Activated CD4-positive, alpha-beta T cell treated with anti-CD3 and anti-CD28 coated beads for 24 hours (primary cell): ENCODE data around the gene STON2.
"Not testable (repeated sequence)": the region's sequence is repeated elsewhere in the genome, so short reads cannot be mapped to it uniquely, and the experiment has no call there.

Experiments used
- DNase-seq, 2 donors: peaks; one replicate each; pipeline ENCODE4 v3.0.0-alpha.2; 2020; ENCODE audit warnings: low read depth in 2 of 2

STON2 gene

DNA sequence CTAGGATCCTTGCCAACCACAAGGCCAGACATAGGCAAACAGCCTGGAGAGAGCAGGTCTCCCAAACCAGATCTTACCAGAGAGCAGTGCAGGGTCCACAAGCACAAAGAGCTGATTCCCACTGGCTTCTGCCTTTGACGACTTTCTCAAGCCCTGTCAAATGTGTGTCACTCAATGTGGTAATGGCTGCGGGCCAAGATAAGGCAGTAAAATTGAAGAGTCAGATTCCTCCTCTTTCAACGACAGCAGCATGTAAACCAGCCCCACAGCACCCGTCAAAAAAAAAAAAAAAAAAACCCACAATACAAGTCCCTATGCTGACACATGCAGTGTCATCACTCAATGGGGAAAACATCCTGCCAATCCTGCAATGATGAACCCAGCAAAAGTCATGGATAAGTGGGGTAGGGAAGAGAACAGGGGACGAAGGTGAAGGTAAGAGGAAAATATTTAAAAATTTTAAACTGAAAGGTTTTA is at the start of gene STON2:
Gene STON2, minus strand, starts transcription at position 123 of the 477 bp plus-strand sequence. CDS start 1,942 bp downstream, outside the sequence.
- DNase-seq: no peak

- no peak for DNase-seq
Measured at GRCh38 chr14:81449576-81449975, 49.5 kb upstream of the STON2 start.

GRCh38 chr14:81449114-81449513 is 49.0 kb upstream of the STON2 start:
- no peak for DNase-seq

GRCh38 chr14:81447021-81447764 is 47.1 kb upstream of the STON2 start:
- DNase-seq: no peak

GRCh38 chr14:81446279-81447007 is 46.3 kb upstream of the STON2 start:
- no peak for DNase-seq

DNA sequence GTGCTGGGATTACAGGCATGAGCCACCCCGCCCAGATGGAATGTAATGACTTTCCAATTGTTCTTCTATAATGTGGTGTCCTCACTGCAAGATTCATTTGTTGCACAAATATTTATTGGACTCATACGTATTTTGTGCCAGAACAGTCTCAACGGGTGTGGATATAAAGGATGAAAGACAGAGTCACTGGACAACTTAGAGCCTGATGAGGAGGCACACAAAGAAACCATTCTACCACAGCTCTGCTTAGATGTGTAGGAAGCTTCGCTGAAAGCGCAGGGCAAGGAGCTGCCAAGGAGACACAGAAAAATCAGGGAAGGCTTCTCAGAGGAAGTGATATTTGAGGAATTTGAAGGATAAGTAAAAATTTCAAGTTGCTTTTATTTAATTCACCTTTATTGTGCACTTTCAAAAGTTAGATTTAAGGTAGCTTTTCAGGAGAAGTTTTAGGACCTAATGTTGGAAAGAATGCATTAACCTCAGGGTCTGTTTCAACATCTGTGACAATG is 41.6 kb upstream of the STON2 start:
- DNase-seq: no peak

- no peak for DNase-seq
Measured at GRCh38 chr14:81440041-81440440, 39.9 kb upstream of the STON2 start.

GRCh38 chr14:81437244-81437643 is 37.1 kb upstream of the STON2 start:
- no peak for DNase-seq

DNA sequence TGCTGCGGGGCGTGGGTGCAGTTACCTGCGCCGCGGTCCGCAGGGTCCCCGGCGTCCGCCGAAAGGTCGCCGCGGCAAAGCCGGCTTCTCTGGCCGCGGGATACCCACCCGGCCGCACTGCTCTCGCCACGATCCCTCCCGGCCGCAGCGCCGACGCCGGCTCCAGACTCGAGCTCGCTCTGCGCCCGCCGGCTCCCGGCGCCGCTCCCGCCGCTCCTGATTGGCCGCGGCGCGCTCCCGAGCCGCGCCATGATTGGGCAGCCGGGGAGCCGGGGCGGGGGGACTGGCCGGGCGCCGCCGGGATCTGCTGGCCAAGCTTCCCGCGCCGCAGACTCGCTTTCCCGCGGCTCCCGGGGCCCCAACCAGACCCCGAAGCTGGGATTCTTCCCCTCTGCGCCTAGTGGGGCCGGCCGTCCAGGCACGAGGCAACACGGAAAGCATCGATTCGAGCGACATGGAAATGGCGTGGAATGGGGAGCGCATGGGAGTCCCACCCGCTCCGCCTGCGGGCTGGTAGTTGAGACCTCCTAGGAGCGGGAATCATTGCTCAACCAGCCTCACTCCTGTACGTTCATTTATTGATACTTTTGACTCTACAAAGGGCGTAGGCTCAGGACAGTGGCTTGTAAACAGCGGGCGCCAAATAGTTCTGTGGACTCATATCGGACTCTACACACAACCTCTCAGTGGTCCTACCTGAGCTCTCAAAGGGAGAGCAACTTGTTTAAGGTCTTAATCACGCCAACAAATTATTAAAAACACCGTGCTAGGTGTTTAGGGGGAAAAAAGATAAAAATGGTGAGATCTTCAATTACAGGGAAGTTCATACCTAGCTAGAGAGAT is 36.4 kb upstream of the STON2 start:
- DNase-seq: peak; percentile 18 to 38

- peak in 1 of 2 donors; percentile 4 for DNase-seq
Measured at GRCh38 chr14:81435391-81436295, 35.5 kb upstream of the STON2 start.

DNA sequence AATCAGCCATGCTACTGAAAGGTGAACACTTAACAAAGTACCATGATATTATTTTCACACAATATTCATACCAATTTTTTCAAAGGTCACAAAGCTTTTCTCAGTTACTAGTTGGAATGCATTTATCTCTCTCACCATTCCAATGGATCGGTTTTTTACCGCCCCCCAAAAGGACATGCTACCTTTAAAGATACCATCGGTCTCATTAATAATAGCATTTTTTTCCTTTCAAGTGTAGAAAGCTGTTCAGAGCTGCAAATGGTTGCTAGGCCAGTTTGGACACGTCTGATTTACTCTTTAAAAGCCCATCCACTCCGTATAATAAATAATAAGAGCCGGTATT is 34.9 kb upstream of the STON2 start:
- DNase-seq: no peak

DNA sequence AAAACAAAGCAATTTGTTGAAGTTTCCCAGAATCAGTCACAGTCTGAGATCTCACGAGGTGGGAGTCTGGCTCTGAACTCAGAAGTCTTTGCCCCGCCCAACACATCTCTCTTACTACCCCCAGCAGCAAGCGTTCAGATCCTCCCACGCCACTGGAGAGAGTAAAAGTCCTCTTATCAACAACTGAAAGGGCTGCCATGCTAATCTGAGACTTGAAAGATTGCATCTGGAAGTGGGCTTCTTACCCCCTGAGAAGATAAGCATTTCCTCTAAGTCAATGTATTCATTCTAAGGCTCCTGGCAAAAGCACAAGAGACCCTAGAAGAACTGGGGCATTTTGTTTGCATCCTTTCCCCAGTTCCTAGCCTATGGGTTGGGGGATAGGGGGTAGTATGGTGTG is 34.1 kb upstream of the STON2 start:
- no peak for DNase-seq

- no peak for DNase-seq
Measured at GRCh38 chr14:81433378-81433777, 33.3 kb upstream of the STON2 start.

GRCh38 chr14:81432219-81432661 is 32.1 kb upstream of the STON2 start:
- DNase-seq: no peak

GRCh38 chr14:81430235-81430634 is 30.1 kb upstream of the STON2 start:
- no peak for DNase-seq

GRCh38 chr14:81429749-81430148 is 29.6 kb upstream of the STON2 start:
- DNase-seq: not testable (repeated sequence)

DNA sequence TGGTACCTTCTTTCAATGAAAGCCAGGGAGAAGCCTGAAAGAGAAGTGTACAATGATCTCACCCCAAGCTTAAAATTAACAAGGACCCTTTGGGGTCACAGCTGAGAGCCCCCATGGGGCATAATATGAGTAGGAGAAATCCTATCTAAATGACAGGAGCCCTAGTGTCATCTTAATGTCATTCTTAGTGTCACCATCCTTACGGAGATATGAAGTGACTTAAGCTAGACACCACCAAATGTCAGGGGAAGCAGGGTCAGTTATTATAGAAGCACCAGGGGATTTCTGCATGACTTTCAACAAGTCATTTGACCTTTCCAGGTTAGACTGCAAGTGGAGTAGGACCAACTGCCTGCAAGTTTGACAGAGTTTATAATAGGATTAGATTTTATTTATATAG is 28.9 kb upstream of the STON2 start:
- DNase-seq: no peak

DNA sequence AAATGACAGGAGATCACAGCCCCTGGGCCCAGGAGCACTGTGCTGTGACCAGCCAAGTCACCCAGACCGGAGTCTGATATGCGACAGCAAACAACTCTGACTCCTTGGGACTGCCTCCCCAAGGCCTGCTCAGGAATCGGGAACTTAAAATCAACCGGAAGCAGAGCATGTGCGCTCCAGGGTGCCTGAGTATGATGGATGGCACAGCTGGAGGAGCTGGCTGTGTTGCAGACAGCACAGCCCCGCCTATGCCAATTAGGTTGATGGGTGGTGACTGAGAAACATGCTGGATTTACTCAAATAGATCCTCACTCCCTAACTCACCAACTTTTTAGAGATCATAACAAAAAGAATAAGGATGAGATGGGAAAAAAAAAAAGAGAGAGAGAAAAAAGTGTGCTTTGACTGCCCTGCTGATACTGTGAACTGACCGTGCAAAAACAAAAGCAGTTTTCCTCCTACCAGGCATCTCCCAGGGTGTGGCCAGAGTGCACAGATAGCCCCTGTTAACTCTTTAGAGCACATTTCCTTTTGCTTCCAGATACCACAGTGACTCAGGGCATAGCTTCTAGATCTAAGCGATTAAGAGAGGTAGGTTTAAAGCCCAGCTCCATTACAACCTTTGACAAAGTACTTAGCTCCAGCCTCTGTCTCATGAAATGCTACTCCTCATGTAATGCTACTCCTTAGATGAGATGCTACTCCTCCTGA is 27.4 kb upstream of the STON2 start:
- DNase-seq: no peak

DNA sequence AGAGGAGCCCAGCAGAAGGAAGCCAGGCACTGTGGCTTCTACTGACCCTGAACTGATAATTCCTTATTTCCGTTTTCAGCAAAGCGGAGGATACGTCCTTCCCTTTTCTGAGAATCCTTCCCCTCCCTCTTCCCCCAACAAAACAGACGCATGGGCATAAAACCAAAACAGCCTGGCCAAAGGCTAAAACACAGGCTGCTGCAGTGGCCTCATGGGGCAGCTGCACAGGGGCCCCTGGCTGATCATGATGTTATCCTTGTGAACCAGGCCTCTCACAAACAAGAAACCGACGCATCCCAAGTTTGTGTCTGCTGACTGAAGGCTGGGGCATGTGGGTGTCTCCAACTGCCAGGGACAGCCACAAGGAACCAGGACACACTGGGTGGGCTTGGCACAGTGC is 23.4 kb upstream of the STON2 start:
- DNase-seq: no peak

DNA sequence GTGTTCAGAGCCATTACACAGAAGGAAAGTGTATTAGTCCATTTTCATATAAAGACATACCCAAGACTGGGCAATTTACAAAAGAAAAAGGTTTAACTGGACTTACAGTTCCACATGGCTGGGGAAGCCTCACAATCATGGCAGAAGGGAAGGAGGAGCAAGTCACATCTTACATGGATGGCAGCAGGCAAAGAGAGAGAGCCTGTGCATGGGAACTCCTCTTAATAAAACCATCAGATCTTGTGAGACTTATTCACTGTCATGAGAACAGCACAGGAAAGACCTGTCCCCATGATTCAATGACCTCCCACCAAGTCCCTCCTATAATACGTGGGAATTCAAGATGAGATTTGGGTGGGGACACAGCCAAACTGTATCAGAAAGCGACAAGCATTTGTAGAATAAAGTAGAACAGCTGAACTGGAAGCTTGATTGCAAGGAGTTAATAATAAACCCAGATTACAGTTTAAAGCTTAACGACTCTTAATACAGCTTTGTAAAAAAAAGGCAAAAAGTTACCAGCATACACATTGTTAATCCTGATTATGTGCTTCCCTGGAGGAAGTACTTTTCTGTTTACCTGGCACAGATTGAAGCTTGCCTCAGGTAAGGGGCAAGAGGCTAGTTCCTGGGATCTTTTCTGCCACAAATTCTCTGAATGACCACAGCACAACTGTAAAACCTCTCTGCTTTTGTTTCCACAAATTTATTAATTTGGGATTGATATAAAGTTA is 18.1 kb upstream of the STON2 start:
- no peak for DNase-seq
